ENCODE data around the gene TRAF1. TPM values are rescaled to one million over a fixed set of nuclear protein-coding genes. Genes with fewer than 3 reads are reported as not detected.

The TRAF1 gene
- total RNA-seq, 1 donor from 2014 or later, result 7.1 TPM

DNA sequence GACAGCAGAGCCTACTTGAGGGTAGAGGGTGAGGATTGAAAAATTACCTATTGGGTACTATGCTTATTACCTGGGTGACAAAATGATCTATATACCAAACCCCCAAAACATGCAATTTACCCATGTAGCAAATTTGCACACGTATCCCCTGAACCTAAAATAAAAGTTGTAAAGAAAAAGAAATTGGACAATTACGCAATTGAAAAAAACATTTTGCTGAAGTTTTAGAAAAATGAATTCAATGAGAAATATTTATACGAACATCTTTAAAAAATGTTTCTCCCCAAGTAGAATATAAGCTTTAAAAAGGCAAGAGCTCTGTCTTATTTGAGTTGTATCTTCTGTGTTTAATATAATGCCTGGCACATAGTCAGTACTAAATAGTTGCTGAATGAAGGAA is 30.3 kb upstream of the TRAF1 start:
- Mint-ChIP-seq H3K9me3 (ENCODE audit: unreplicated experiment) (no peaks in the 10 kb centered on the region), H3K4me1 (ENCODE audit: unreplicated experiment) (peaks cover 19% of the 10 kb centered on the region), H3K4me3 (ENCODE audit: unreplicated experiment) (no peak overlapping the region), H3K36me3 (ENCODE audit: unreplicated experiment) (peaks cover 17% of the 10 kb centered on the region), H3K27ac (ENCODE audit: unreplicated experiment) (no peak overlapping the region), H3K27me3 (ENCODE audit: unreplicated experiment) (no peaks in the 10 kb centered on the region)
- no peak for DNase-seq (ENCODE audit: extremely low spot score, unreplicated experiment)
- TF ChIP-seq, protein P1, sequence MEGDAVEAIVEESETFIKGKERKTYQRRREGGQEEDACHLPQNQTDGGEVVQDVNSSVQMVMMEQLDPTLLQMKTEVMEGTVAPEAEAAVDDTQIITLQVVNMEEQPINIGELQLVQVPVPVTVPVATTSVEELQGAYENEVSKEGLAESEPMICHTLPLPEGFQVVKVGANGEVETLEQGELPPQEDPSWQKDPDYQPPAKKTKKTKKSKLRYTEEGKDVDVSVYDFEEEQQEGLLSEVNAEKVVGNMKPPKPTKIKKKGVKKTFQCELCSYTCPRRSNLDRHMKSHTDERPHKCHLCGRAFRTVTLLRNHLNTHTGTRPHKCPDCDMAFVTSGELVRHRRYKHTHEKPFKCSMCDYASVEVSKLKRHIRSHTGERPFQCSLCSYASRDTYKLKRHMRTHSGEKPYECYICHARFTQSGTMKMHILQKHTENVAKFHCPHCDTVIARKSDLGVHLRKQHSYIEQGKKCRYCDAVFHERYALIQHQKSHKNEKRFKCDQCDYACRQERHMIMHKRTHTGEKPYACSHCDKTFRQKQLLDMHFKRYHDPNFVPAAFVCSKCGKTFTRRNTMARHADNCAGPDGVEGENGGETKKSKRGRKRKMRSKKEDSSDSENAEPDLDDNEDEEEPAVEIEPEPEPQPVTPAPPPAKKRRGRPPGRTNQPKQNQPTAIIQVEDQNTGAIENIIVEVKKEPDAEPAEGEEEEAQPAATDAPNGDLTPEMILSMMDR (IDR thresholded peaks at IDR 0.05), result no peak

- peaks cover 10% of the 10 kb centered on the region for H3K36me3 Mint-ChIP-seq (ENCODE audit: unreplicated experiment)
- H3K27ac Mint-ChIP-seq (ENCODE audit: unreplicated experiment), result peak overlapping the region; percentile 80
- no peaks in the 10 kb centered on the region for H3K27me3 Mint-ChIP-seq (ENCODE audit: unreplicated experiment)
- no peaks in the 10 kb centered on the region for H3K9me3 Mint-ChIP-seq (ENCODE audit: unreplicated experiment)
- H3K4me3 Mint-ChIP-seq (ENCODE audit: unreplicated experiment), result no peak overlapping the region
- TF ChIP-seq, protein P1 (IDR thresholded peaks at IDR 0.05), result no peak
- no peak for DNase-seq (ENCODE audit: extremely low spot score, unreplicated experiment)
- H3K4me1 Mint-ChIP-seq (ENCODE audit: unreplicated experiment), result peaks cover 32% of the 10 kb centered on the region
These were observed 25.5 kb upstream of the TRAF1 start for GRCh38 chr9:120951960-120952618.

DNA sequence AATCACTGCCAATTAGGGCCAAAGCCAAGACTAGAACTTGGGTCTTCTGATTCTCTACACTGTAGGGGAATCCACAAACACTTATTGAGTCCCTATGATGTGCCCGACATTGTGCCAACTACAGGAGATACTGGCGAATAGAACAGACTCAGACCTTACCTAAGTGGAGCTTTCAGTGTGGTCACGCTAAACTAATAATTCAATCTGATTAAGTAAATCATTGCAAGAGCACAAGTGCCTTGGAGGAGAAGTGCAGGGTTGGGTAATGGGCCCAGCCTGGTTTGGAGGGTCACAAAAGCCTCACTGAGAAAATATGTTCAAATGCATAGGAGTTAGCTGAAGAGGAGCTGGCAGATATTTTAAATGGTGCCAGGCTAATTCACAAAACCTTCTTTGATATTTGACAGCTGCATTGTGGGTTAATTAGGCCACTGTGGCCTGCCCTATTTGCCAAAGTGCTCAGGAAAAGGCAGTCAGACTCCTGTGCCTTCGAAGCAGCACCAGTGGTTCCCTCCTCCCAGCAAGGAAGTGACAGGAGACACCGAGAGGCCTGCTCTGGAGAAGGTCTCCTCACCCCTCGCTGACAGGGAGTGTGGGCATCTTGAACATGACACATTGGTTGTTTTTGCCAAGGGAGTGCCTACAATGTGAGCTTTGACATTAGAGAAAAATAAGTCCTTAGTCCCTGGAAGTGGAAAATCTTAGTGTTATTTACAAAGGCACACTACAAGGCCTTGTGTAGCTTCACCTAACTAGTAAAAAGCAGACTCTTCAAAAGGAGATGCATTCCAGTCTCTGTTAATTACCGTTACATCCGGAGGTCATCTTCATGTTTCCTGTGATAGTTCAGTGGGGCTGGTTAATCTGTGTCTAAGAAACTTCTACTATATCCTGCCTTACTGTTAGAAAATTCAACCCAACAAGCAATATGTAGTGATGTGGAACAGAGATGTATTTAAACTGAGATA is 24.1 kb upstream of the TRAF1 start:
- Mint-ChIP-seq H3K27me3 (ENCODE audit: unreplicated experiment) (no peaks in the 10 kb centered on the region), H3K4me3 (ENCODE audit: unreplicated experiment) (no peak overlapping the region), H3K4me1 (ENCODE audit: unreplicated experiment) (peaks cover 32% of the 10 kb centered on the region), H3K36me3 (ENCODE audit: unreplicated experiment) (peaks cover 3% of the 10 kb centered on the region), H3K9me3 (ENCODE audit: unreplicated experiment) (no peaks in the 10 kb centered on the region), H3K27ac (ENCODE audit: unreplicated experiment) (peak overlapping the region; percentile 80)
- TF ChIP-seq, protein P1 (IDR thresholded peaks at IDR 0.05), result no peak
- no peak for DNase-seq (ENCODE audit: extremely low spot score, unreplicated experiment)

GRCh38 chr9:120949290-120949689 is 22.7 kb upstream of the TRAF1 start:
- peaks cover 42% of the 10 kb centered on the region for H3K4me1 Mint-ChIP-seq (ENCODE audit: unreplicated experiment)
- H3K4me3 Mint-ChIP-seq (ENCODE audit: unreplicated experiment), result no peak overlapping the region
- H3K36me3 Mint-ChIP-seq (ENCODE audit: unreplicated experiment), result peaks cover 3% of the 10 kb centered on the region
- no peak for DNase-seq (ENCODE audit: extremely low spot score, unreplicated experiment)
- H3K9me3 Mint-ChIP-seq (ENCODE audit: unreplicated experiment), result no peaks in the 10 kb centered on the region
- H3K27ac Mint-ChIP-seq (ENCODE audit: unreplicated experiment), result no peak overlapping the region
- TF ChIP-seq, protein P1 (IDR thresholded peaks at IDR 0.05), result no peak
- no peaks in the 10 kb centered on the region for H3K27me3 Mint-ChIP-seq (ENCODE audit: unreplicated experiment)

- peaks cover 3% of the 10 kb centered on the region for H3K36me3 Mint-ChIP-seq (ENCODE audit: unreplicated experiment)
- peaks cover 46% of the 10 kb centered on the region for H3K4me1 Mint-ChIP-seq (ENCODE audit: unreplicated experiment)
- TF ChIP-seq, protein P1 (IDR thresholded peaks at IDR 0.05), result no peak
- H3K27ac Mint-ChIP-seq (ENCODE audit: unreplicated experiment), result no peak overlapping the region
- no peaks in the 10 kb centered on the region for H3K27me3 Mint-ChIP-seq (ENCODE audit: unreplicated experiment)
- H3K4me3 Mint-ChIP-seq (ENCODE audit: unreplicated experiment), result no peak overlapping the region
- H3K9me3 Mint-ChIP-seq (ENCODE audit: unreplicated experiment), result no peaks in the 10 kb centered on the region
- DNase-seq (ENCODE audit: extremely low spot score, unreplicated experiment), result no peak
These were observed 22.2 kb upstream of the TRAF1 start for GRCh38 chr9:120948824-120949223.

Data from osteocyte (in vitro differentiated cells).